HepG2 (cell line): ENCODE measurements around the gene ELP2. TPM values are rescaled to one million over a fixed set of nuclear protein-coding genes. Genes with fewer than 3 reads are reported as not detected.

Experiments used
- ATAC-seq: fragments of 200-7000 bp; cut with Tn5 transposase; 3 replicates; pipeline ENCODE4 v1.9.1; 2020; ENCODE audit warnings: mild to moderate bottlenecking, moderate library complexity
- BruUV-seq: library from RNA; stranded (reverse); fragments of 400-500 nt; replicated peaks from 2 replicates; lab custom pipeline; 2021; lab: Mats Ljungman, UMichigan
- CTCF ChIA-PET: fragments of 300-600 bp; formaldehyde crosslinking; extraction: SDS; loops from one replicate; lab custom pipeline; 2021; ENCODE audit warnings: low total read pairs, inconsistent platforms, low intra/inter-chr PET ratio; lab: Yijun Ruan, JAX
- POLR2A ChIA-PET: fragments of 350-600 bp; sonication (Branson Sonifier 250); formaldehyde crosslinking; loops from one replicate; lab custom pipeline; 2020; ENCODE audit warnings: antibody characterized with exemption, inconsistent platforms; lab: Yijun Ruan, JAX
- DNase-seq: peaks from one replicate; pipeline ENCODE4 v3.0.0-alpha.2; 2015; ENCODE audit warnings: low spot score
- FAIRE-seq: peaks from 3 replicates; lab custom pipeline; 2011; peaks lifted over from hg19 to GRCh38; lab: Jason Lieb, UNC
- H2AFZ ChIP-seq: one replicate; pipeline ENCODE4 v1.6.1; 2011; ENCODE audit warnings: low read length, inconsistent platforms
- H3K27ac ChIP-seq: fragments of 300-600 bp; 3 replicates; pipeline ENCODE4 v1.8.0; 2011; ENCODE audit warnings: mixed run types, mild to moderate bottlenecking, mixed read lengths, low read length, inconsistent platforms; ENCODE audit not compliant: insufficient read depth; ENCODE audit errors: extremely low read length
- H3K27me3 ChIP-seq, 2 experiments: fragments of 200-600 bp in 1 of 2; 2 replicates in 1 of 2; 3 replicates in 1 of 2; pipeline versions ENCODE4 v1.6.0 to v1.8.0; 2011; ENCODE audit warnings: low read length in 2 of 2, mild to moderate bottlenecking in 2 of 2, moderate library complexity in 2 of 2, inconsistent platforms in 1 of 2; ENCODE audit not compliant: insufficient read depth in 2 of 2, control insufficient read depth in 1 of 2
- H3K36me3 ChIP-seq, 2 experiments: fragments of 200-600 bp in 1 of 2; replicated peaks in 1 of 2; 2 replicates in 1 of 2; 3 replicates in 1 of 2; pipeline versions ENCODE4 v1.5.1 to v1.8.0; 2011; ENCODE audit warnings: low read length in 2 of 2, inconsistent platforms in 1 of 2; ENCODE audit not compliant: insufficient read depth in 2 of 2, control insufficient read depth in 1 of 2
- H3K4me1 ChIP-seq: 2 replicates; pipeline ENCODE4 v1.5.1; 2012; ENCODE audit warnings: low read length, inconsistent platforms; ENCODE audit not compliant: insufficient read depth
- H3K4me2 ChIP-seq: 2 replicates; pipeline ENCODE4 v1.6.0; 2011; ENCODE audit warnings: low read depth, low read length, inconsistent platforms
- H3K4me3 ChIP-seq, 3 experiments: fragments of 200-600 bp in 1 of 3; sonication (generic), shearing (Covaris generic) in 1 of 3; replicated peaks in 1 of 3; 2 replicates each; pipeline ENCODE4 v1.5.1; 2011 to 2016; ENCODE audit warnings: low read length in 3 of 3, inconsistent platforms in 2 of 3, low read depth in 2 of 3, mild to moderate bottlenecking in 2 of 3, control low read depth in 1 of 3, mixed read lengths in 1 of 3; ENCODE audit not compliant: insufficient read depth in 1 of 3
- H3K79me2 ChIP-seq: one replicate; pipeline ENCODE4 v1.6.1; 2011; ENCODE audit warnings: low read length, inconsistent platforms; ENCODE audit not compliant: insufficient read depth
- H3K9ac ChIP-seq: 2 replicates; pipeline ENCODE4 v1.6.0; 2011; ENCODE audit warnings: mild to moderate bottlenecking, low read depth, low read length, inconsistent platforms; ENCODE audit not compliant: insufficient read depth
- H3K9me3 ChIP-seq: 2 replicates; pipeline ENCODE4 v1.5.1; 2012; ENCODE audit warnings: mild to moderate bottlenecking, low read length
- H4K20me1 ChIP-seq: 2 replicates; pipeline ENCODE4 v1.6.0; 2011; ENCODE audit warnings: inconsistent platforms, mild to moderate bottlenecking, low read length, moderate library complexity; ENCODE audit not compliant: insufficient read depth
- ARID2 ChIP-seq: sonication (generic); formaldehyde crosslinking; IDR thresholded peaks from 2 replicates; pipeline ENCODE4 v1.8.1; 2022; ENCODE audit warnings: mild to moderate bottlenecking, missing genetic modification reagents, borderline replicate concordance
- IKZF1 ChIP-seq: fragments of 450-650 bp; IDR thresholded peaks from 2 replicates; pipeline ENCODE4 v1.7.1; 2016
- ONECUT2 ChIP-seq: sonication (generic); formaldehyde crosslinking; IDR thresholded peaks from 2 replicates; pipeline ENCODE4 v1.4.0; 2020; ENCODE audit warnings: missing genetic modification reagents
- RBM22 ChIP-seq: fragments of 200-400 bp; formaldehyde crosslinking; optimal IDR thresholded peaks from 2 replicates; pipeline ENCODE3; 2017; ENCODE audit warnings: mild to moderate bottlenecking, low read length, moderate library complexity
- ZBTB14 ChIP-seq: sonication (generic); formaldehyde crosslinking; IDR thresholded peaks from 2 replicates; pipeline ENCODE4 v1.4.0; 2020; ENCODE audit warnings: missing genetic modification reagents
- ZNF768 ChIP-seq: sonication (generic); formaldehyde crosslinking; IDR thresholded peaks from 2 replicates; pipeline ENCODE4 v1.4.0; 2020; ENCODE audit warnings: missing genetic modification reagents
- whole genome bisulfite sequencing: methylation state at CpG from one replicate; pipeline ENCODE4 v1.1.6; 2017; ENCODE audit warnings: low lambda C conversion rate; 5-methylcytosine and 5-hydroxymethylcytosine counted together
- in situ Hi-C: cut with HindIII; loops from 2 replicates; pipeline ENCODE4 v1.10.0; 2017; ENCODE audit warnings: low pct_unique_long_range_greater_than_20kb; ENCODE audit not compliant: extremely low pct_ligation_motif_present
- intact Hi-C: fragments of 100-400 bp; cut with micrococcal nuclease; formaldehyde crosslinking; loops from one replicate; pipeline ENCODE4 v1.10.0; 2022; ENCODE audit not compliant: unreplicated experiment
- polyA plus RNA-seq, 8 experiments: library from polyadenylated mRNA; depleted of rRNA in 3 of 8; stranded (reverse) in 7 of 8; unstranded in 1 of 8; fragments of >200 nt; fragmentation: Illumina TruSeq in 4 of 8; extraction: Trizol in 4 of 8; gene quantifications; 2 replicates each; pipeline versions ENCODE4 v1.2.1 to v1.2.3, GENCODE V29; 2011 to 2016; ENCODE audit warnings: low read depth in 4 of 8, missing spikeins in 1 of 8, mixed read lengths in 1 of 8; ENCODE audit not compliant: insufficient read depth in 1 of 8
- total RNA-seq, 5 experiments: library from RNA; depleted of rRNA; stranded (reverse); fragments of >200 nt; fragmentation: Illumina TruSeq; extraction: Trizol; gene quantifications; 2 replicates each; pipeline ENCODE4 v1.2.3, GENCODE V29; 2016; ENCODE audit warnings: low read depth in 1 of 5

Gene ELP2
- total and polyA plus RNA-seq, 2 of the 13 experiments (the other 11 are each of a cell fraction or from before 2014, with no cell fraction given) = 98.7 to 100 TPM

GRCh38 chr18:36195427-36196122 is 65.9 kb downstream of the ELP2 start:
- no peak overlapping the region for H3K4me2 ChIP-seq
- H4K20me1 ChIP-seq = no peaks in the 10 kb centered on the region
- intact Hi-C loops (no loop called here), in situ Hi-C loops (no loop called here)
- no peak for FAIRE-seq
- no peak overlapping the region for H3K27ac ChIP-seq
- no peaks in the 10 kb centered on the region for H3K9me3 ChIP-seq
- ATAC-seq = no peak; the same call in 2 of the 3 replicates
- H3K27me3 ChIP-seq = no peaks in the 10 kb centered on the region
- BruUV-seq = no TSS peak
- ChIA-PET POLR2A (no interaction called here), CTCF (no interaction called here)
- H3K4me1 ChIP-seq = no peaks in the 10 kb centered on the region; the same call in 1 of the 2 replicates
- no peak overlapping the region for H3K9ac ChIP-seq
- peaks cover 4 to 15% of the 10 kb centered on the region in 2 experiments; a peak in 1 of 5 replicates for H3K36me3 ChIP-seq
- TF ChIP-seq RBM22 = peak; percentile 68
- TF ChIP-seq ARID2 (CRISPR knock-in tag) = no peak
- 96% methylated on average over 3 of the region's 3 CpGs for WGBS
- no peak overlapping the region for H2AFZ ChIP-seq
- H3K79me2 ChIP-seq = peaks cover 7% of the 10 kb centered on the region
- no peak overlapping the region for H3K4me3 ChIP-seq
- no peak for DNase-seq

GRCh38 chr18:36196238-36196995 is 66.7 kb downstream of the ELP2 start:
- POLR2A ChIA-PET = interaction anchor here (0.9 to 1.5 kb wide), 2 partner anchors 8 to 67 kb away, joined by 3 to 9 read pairs; partner anchors contain the start of genes MOCOS and SLC39A6

More at GRCh38 chr18:36196238-36196995, 66.7 kb downstream of the ELP2 start:
- Histone ChIP-seq H3K79me2 (peaks cover 3% of the 10 kb centered on the region), H3K4me3 (no peak overlapping the region), H3K4me1 (no peaks in the 10 kb centered on the region; the same call in 1 of the 2 replicates), H3K36me3 (peaks cover 0 to 10% of the 10 kb centered on the region in 2 experiments; a peak in 1 of 5 replicates), H3K9ac (no peak overlapping the region), H3K9me3 (no peaks in the 10 kb centered on the region), H4K20me1 (no peaks in the 10 kb centered on the region), H3K27ac (no peak overlapping the region), H3K4me2 (no peak overlapping the region), H3K27me3 (no peaks in the 10 kb centered on the region), H2AFZ (no peak overlapping the region)
- peak; percentile 75 for TF ChIP-seq ZNF768 (CRISPR knock-in tag)
- no peak for TF ChIP-seq IKZF1
- no peak for TF ChIP-seq RBM22
- no peak for TF ChIP-seq ZBTB14 (CRISPR knock-in tag)
- no peak for TF ChIP-seq ONECUT2 (CRISPR knock-in tag)
- DNase-seq (no peak), FAIRE-seq (no peak), ATAC-seq (no peak)
- in situ Hi-C loops = no loop called here
- BruUV-seq = no TSS peak
- intact Hi-C loops = no loop called here
- 94% methylated on average over 6 of the region's 6 CpGs for WGBS
- CTCF ChIA-PET = no interaction called here
